Measurements from ENCODE around the gene IGF2. TPM values are rescaled to one million over a fixed set of nuclear protein-coding genes. Genes with fewer than 3 reads are reported as not detected.

The IGF2 gene
- polyA plus RNA-seq, 1 experiment = 16.6 TPM

GRCh38 chr11:2164861-2165555, 25.8 kb upstream of the IGF2 start:
- Histone ChIP-seq H3K27ac (ENCODE audit: low read depth, low read length) (no peak overlapping the region), H3K27me3 (ENCODE audit: control insufficient read depth, insufficient read depth, low read length) (peaks cover 13% of the 10 kb centered on the region), H3K9me3 (ENCODE audit: control insufficient read depth, insufficient read depth, low read length) (no peaks in the 10 kb centered on the region; the same call in 1 of the 2 replicates), H3K4me3 (ENCODE audit: low read depth, low read length) (no peak overlapping the region)
- CTCF ChIA-PET = interaction anchor here (0.6 to 2.5 kb wide), 7 partner anchors 14 to 512 kb away, joined by 3 to 13 read pairs (median 5); partner anchors contain the start of gene TSSC4
- no peak for DNase-seq (ENCODE audit: low read depth, low spot score)
- POLR2A ChIA-PET = no interaction called here
- TF ChIP-seq, protein P1, sequence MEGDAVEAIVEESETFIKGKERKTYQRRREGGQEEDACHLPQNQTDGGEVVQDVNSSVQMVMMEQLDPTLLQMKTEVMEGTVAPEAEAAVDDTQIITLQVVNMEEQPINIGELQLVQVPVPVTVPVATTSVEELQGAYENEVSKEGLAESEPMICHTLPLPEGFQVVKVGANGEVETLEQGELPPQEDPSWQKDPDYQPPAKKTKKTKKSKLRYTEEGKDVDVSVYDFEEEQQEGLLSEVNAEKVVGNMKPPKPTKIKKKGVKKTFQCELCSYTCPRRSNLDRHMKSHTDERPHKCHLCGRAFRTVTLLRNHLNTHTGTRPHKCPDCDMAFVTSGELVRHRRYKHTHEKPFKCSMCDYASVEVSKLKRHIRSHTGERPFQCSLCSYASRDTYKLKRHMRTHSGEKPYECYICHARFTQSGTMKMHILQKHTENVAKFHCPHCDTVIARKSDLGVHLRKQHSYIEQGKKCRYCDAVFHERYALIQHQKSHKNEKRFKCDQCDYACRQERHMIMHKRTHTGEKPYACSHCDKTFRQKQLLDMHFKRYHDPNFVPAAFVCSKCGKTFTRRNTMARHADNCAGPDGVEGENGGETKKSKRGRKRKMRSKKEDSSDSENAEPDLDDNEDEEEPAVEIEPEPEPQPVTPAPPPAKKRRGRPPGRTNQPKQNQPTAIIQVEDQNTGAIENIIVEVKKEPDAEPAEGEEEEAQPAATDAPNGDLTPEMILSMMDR (IDR thresholded peaks at IDR 0.05; ENCODE audit: low read depth, low read length) = no peak

DNA sequence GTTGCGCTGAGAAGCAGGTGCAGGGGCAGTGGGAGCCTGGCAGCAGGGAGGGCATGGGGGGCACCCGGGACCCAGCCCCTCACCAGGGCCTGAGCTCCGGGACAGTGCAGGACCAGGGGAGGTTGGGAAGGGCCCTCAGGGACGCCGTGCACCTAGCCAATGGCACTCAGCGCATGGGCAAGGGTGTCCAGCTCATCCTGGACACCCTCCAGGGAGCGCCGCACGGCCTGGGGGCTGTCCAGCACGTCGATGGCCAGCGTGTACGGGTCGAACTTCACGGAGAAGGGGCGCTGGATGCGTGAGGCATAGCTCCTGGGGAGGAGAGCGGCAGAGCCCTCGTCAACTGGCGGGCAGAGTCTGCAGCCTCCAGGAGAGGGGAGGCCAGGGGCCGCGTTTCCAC, 24.9 kb upstream of the IGF2 start:
- CTCF ChIA-PET = interaction anchor here (0.6 to 2.3 kb wide), 5 partner anchors 13 to 901 kb away, joined by 3 to 11 read pairs (median 5); no protein-coding TSS in a partner anchor
- H3K27me3 ChIP-seq (ENCODE audit: control insufficient read depth, insufficient read depth, low read length) = peaks cover 8% of the 10 kb centered on the region
- POLR2A ChIA-PET = no interaction called here

GRCh38 chr11:2163428-2163978, 24.3 kb upstream of the IGF2 start:
- Histone ChIP-seq H3K27me3 (ENCODE audit: control insufficient read depth, insufficient read depth, low read length) (peaks cover 8% of the 10 kb centered on the region), H3K4me3 (ENCODE audit: low read depth, low read length) (no peak overlapping the region), H3K9me3 (ENCODE audit: control insufficient read depth, insufficient read depth, low read length) (no peaks in the 10 kb centered on the region; the same call in 1 of the 2 replicates), H3K27ac (ENCODE audit: low read depth, low read length) (no peak overlapping the region)
- no peak for DNase-seq (ENCODE audit: low read depth, low spot score)
- TF ChIP-seq, protein P1 (IDR thresholded peaks at IDR 0.05; ENCODE audit: low read depth, low read length) = no peak
- CTCF ChIA-PET = interaction anchor here (0.6 to 5.8 kb wide), 3 partner anchors 13 to 902 kb away, joined by 3 to 25 read pairs (median 3); no protein-coding TSS in a partner anchor
- POLR2A ChIA-PET = no interaction called here

More for the DNA sequence above, 24.9 kb upstream of the IGF2 start:
- Histone ChIP-seq H3K27ac (ENCODE audit: low read depth, low read length) (no peak overlapping the region), H3K9me3 (ENCODE audit: control insufficient read depth, insufficient read depth, low read length) (no peaks in the 10 kb centered on the region; the same call in 1 of the 2 replicates), H3K4me3 (ENCODE audit: low read depth, low read length) (no peak overlapping the region)
- DNase-seq (ENCODE audit: low read depth, low spot score) = no peak
- TF ChIP-seq, protein P1 (IDR thresholded peaks at IDR 0.05; ENCODE audit: low read depth, low read length) = no peak

GRCh38 chr11:2160736-2161259, 21.6 kb upstream of the IGF2 start, which contains the start of gene INS:
INS (minus strand) TSS chr11:2161209; CDS start chr11:2160971, 238 bp downstream.
- CTCF ChIA-PET = interaction anchor here (0.7 to 5.8 kb wide), 2 partner anchors 10 to 508 kb away, joined by 3 to 25 read pairs; no protein-coding TSS in a partner anchor
- H3K27me3 ChIP-seq (ENCODE audit: control insufficient read depth, insufficient read depth, low read length) = peaks cover 5% of the 10 kb centered on the region
- TF ChIP-seq, protein P1 (IDR thresholded peaks at IDR 0.05; ENCODE audit: low read depth, low read length) = no peak
- no peaks in the 10 kb centered on the region; the same call in 1 of the 2 replicates for H3K9me3 ChIP-seq (ENCODE audit: control insufficient read depth, insufficient read depth, low read length)
- H3K4me3 ChIP-seq (ENCODE audit: low read depth, low read length) = no peak within 1 kb of the TSS
- DNase-seq (ENCODE audit: low read depth, low spot score) = no peak
- no peak within 1 kb of the TSS for H3K27ac ChIP-seq (ENCODE audit: low read depth, low read length)
- POLR2A ChIA-PET = no interaction called here

Measured in AG04450 (cell line).